HT-29 (cell line): Measurements from ENCODE around the gene YIPF3. TPM values are rescaled to one million over a fixed set of nuclear protein-coding genes. Genes with fewer than 3 reads are reported as not detected.

Source experiments
- DNase-seq: peaks from one replicate; pipeline ENCODE4 v3.0.0-alpha.2; 2015; ENCODE audit warnings: low spot score
- small RNA-seq: library from RNA; depleted of rRNA; stranded (forward); fragments of <200 nt; gene quantifications from one replicate; pipeline ENCODE3, GENCODE V24; 2014
- total RNA-seq: library from RNA; depleted of rRNA; stranded (reverse); fragments of >200 nt; shearing (Covaris generic); gene quantifications from 2 replicates; pipeline ENCODE4 v1.2.3, GENCODE V29; 2014; rRNA removed

Gene YIPF3
- total RNA-seq, 1 experiment from 2014 or later = 92.4 TPM

DNA sequence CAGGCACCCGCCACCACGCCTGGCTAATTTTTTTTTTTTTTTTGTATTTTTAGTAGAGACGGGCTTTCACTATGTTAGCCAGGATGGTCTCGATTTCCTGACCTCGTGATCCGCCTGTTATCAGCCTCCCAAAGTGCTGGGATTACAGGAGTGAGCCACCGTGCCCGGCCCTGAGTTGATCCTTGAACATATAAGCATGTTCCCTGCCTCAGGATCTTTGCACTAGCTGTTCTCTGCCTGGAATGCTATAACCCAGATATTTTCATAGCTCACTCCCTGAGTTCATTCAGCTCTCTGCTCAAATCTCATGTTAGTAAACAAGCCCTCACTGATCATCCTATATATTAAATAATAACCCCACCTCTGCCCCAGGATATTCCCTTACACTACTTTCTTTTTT lies 52.4 kb downstream of the YIPF3 start:
- no peak for DNase-seq

DNA sequence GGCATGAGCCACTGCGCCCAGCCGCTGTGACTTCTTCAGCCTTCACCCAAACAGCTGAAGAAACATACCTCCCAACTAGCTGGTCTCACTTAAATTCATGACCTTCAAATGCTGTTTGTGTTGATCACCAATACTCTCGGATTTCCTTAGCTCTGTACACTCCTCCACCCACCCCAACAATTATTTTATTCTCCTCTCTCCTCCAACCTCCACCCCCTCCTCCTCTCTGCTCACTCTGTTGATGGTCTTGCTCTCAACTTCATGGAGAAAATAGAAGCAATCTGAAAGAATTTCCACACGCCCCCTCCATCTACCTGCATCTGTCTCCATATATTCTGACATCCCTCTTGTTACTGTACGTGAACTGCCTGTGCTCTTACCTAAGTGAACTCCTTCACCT lies 54.8 kb downstream of the YIPF3 start:
- no peak for DNase-seq

Small RNA genes lying within 50 kb of the gene (small RNA-seq; reads per million reads assigned to genes)
- gene RF00426 (not detected), gene RNU6-1113P (not detected)

Other genes with a start within 250 kb of the YIPF3 start
- gene SLC22A7, start 218.7 kb downstream of the YIPF3 start, total RNA-seq = not detected in 2 replicates
- not detected in 2 replicates for gene CRIP3, start 208.1 kb downstream of the YIPF3 start, total RNA-seq
- gene ZNF318, start 147.3 kb downstream of the YIPF3 start, total RNA-seq = 4.6 and 4.7 TPM in 2 replicates
- gene ABCC10, start 89.4 kb downstream of the YIPF3 start, total RNA-seq = 18.6 and 18.8 TPM in 2 replicates
- gene DLK2, start 61.4 kb downstream of the YIPF3 start, total RNA-seq = 0.10 and 0.34 TPM in 2 replicates
- 19.9 and 20.4 TPM in 2 replicates for gene TJAP1, start 39.4 kb downstream of the YIPF3 start, total RNA-seq
- gene LRRC73, start 6.6 kb downstream of the YIPF3 start, total RNA-seq = 1.4 and 2.0 TPM in 2 replicates
- 42.4 and 56.0 TPM in 2 replicates for gene POLR1C, start 163 bp upstream of the YIPF3 start, total RNA-seq
- 65.9 and 71.0 TPM in 2 replicates for gene XPO5, start 59.1 kb upstream of the YIPF3 start, total RNA-seq
- 4.7 and 6.6 TPM in 2 replicates for gene POLH, start 59.3 kb upstream of the YIPF3 start, total RNA-seq
- gene GTPBP2, start 112.3 kb upstream of the YIPF3 start, total RNA-seq = 71.9 and 83.1 TPM in 2 replicates
- gene MAD2L1BP, start 118.9 kb upstream of the YIPF3 start, total RNA-seq = 32.1 and 36.8 TPM in 2 replicates
- not detected in 2 replicates for gene RSPH9, start 128.1 kb upstream of the YIPF3 start, total RNA-seq
- gene MRPS18A, start 170.9 kb upstream of the YIPF3 start, total RNA-seq = 112 and 125 TPM in 2 replicates